K562 (cell line): ENCODE data around the gene SCRN2. TPM values are rescaled to one million over a fixed set of nuclear protein-coding genes. Genes with fewer than 3 reads are reported as not detected.
A peak's percentile ranks its signal among the peaks of the same experiment; 100 is the strongest.

Source experiments
- EGR1 ChIP-seq: fragments of 450-650 bp; conservative IDR thresholded peaks from 2 replicates; pipeline ENCODE4 v1.6.1; 2017; ENCODE audit warnings: mild to moderate bottlenecking
- EP400 ChIP-seq: fragments of 450-650 bp; IDR thresholded peaks from 2 replicates; pipeline ENCODE4 v1.6.1; 2017; ENCODE audit warnings: antibody characterized with exemption, mild to moderate bottlenecking, moderate library complexity
- HDAC1 ChIP-seq, 2 experiments: fragments of 450-650 bp; IDR thresholded peaks; 2 replicates each; pipeline ENCODE4 v1.6.1; 2016 to 2017; ENCODE audit warnings: inconsistent platforms in 1 of 2, mild to moderate bottlenecking in 1 of 2, moderate library complexity in 1 of 2
- JUN ChIP-seq, 2 experiments: sonication (generic) in 1 of 2; formaldehyde crosslinking in 1 of 2; IDR thresholded peaks; 2 replicates each; pipeline versions ENCODE4 v1.6.1 to v1.8.0; 2012 to 2022; ENCODE audit warnings: borderline replicate concordance in 2 of 2, mild to moderate bottlenecking in 2 of 2, improper control_type of control experiment in 1 of 2, low read depth in 1 of 2, low read length in 1 of 2, missing genetic modification reagents in 1 of 2
- NR2C1 ChIP-seq, 2 experiments: fragments of 450-650 bp; IDR thresholded peaks; 2 replicates each; pipeline ENCODE4 v1.6.1; 2017; ENCODE audit warnings: mild to moderate bottlenecking in 2 of 2, antibody characterized with exemption in 1 of 2, inconsistent platforms in 1 of 2, missing compliant biosample characterization in 1 of 2, missing genetic modification characterization in 1 of 2
- NR4A1 ChIP-seq, 2 experiments: fragments of 250-450 bp in 1 of 2; fragments of 450-650 bp in 1 of 2; sonication (Bioruptor Pico) in 1 of 2; IDR thresholded peaks; 2 replicates each; pipeline versions ENCODE4 v1.4.0 to v1.6.1; 2016 to 2020; ENCODE audit warnings: mild to moderate bottlenecking in 2 of 2, missing compliant biosample characterization in 1 of 2, missing genetic modification characterization in 1 of 2, moderate library complexity in 1 of 2
- SIN3B ChIP-seq: fragments of 450-650 bp; IDR thresholded peaks from 2 replicates; pipeline ENCODE4 v1.6.1; 2017; ENCODE audit warnings: low read depth, mild to moderate bottlenecking, moderate library complexity
- SRF ChIP-seq, 2 experiments: fragments of 250-450, 450-650 bp in 1 of 2; sonication (Bioruptor Pico) in 1 of 2; sonication (generic) in 1 of 2; formaldehyde crosslinking; IDR thresholded peaks; 2 replicates each; pipeline versions ENCODE4 v1.5.0 to v1.5.1; 2020 to 2022; ENCODE audit warnings: mild to moderate bottlenecking in 1 of 2, missing genetic modification reagents in 1 of 2
- SUPT5H ChIP-seq: fragments of 450-650 bp; IDR thresholded peaks from 2 replicates; pipeline ENCODE4 v1.6.1; 2016
- TCF3 ChIP-seq: sonication (generic); formaldehyde crosslinking; IDR thresholded peaks from 2 replicates; pipeline ENCODE4 v1.4.0; 2020; ENCODE audit warnings: mild to moderate bottlenecking, missing genetic modification reagents
- THAP7 ChIP-seq: fragments of 250-450 bp; sonication (Bioruptor Pico); IDR thresholded peaks from 2 replicates; pipeline ENCODE4 v1.5.0; 2021
- USF2 ChIP-seq: sonication (generic); formaldehyde crosslinking; IDR thresholded peaks from 2 replicates; pipeline ENCODE4 v1.5.0; 2020; ENCODE audit warnings: missing genetic modification reagents
- ZBTB26 ChIP-seq: fragments of 450-650 bp; formaldehyde crosslinking; IDR thresholded peaks from 2 replicates; pipeline ENCODE4 v1.4.0; 2022; ENCODE audit warnings: missing genetic modification characterization
- ZNF217 ChIP-seq: sonication (generic); formaldehyde crosslinking; IDR thresholded peaks from 2 replicates; pipeline ENCODE4 v1.8.0; 2022; ENCODE audit warnings: mild to moderate bottlenecking, missing genetic modification reagents
- ZNF324 ChIP-seq: fragments of 250-450 bp; sonication (Bioruptor Pico); IDR thresholded peaks from 2 replicates; pipeline ENCODE4 v1.4.0; 2020; ENCODE audit warnings: mild to moderate bottlenecking
- ZNF592 ChIP-seq: fragments of 450-650 bp; IDR thresholded peaks from 2 replicates; pipeline ENCODE4 v1.6.1; 2017; ENCODE audit warnings: antibody characterized with exemption, mild to moderate bottlenecking
- ZNF717 ChIP-seq: fragments of 250-450 bp; sonication (Bioruptor Pico); IDR thresholded peaks from 2 replicates; pipeline ENCODE4 v1.5.0; 2021
- ZNF75A ChIP-seq: fragments of 450-650 bp; formaldehyde crosslinking; IDR thresholded peaks from 2 replicates; pipeline ENCODE4 v1.4.0; 2020; ENCODE audit warnings: mild to moderate bottlenecking
- polyA plus RNA-seq, 8 experiments: library from polyadenylated mRNA; depleted of rRNA in 4 of 8; stranded (reverse) in 5 of 8; unstranded in 3 of 8; fragments of >200 nt; fragmentation: Nextera tagmentation in 2 of 8; fragmentation: Illumina TruSeq in 1 of 8; extraction: Ambion mirVana in 2 of 8; extraction: Trizol in 1 of 8; gene quantifications; 2 replicates each; pipeline versions ENCODE4 v1.2.1 to v1.2.3, GENCODE V29; 2011 to 2014; ENCODE audit warnings: inconsistent platforms in 1 of 8, missing spikeins in 1 of 8
- total RNA-seq, 7 experiments: library from RNA; depleted of rRNA in 6 of 7; stranded (reverse); fragments of >200 nt in 6 of 7; fragmentation: Illumina TruSeq in 2 of 7; extraction: Trizol in 2 of 7; gene quantifications; 2 replicates each; pipeline versions ENCODE4 v1.2.1 to v1.2.3, GENCODE V29; 2011 to 2021; ENCODE audit warnings: low replicate concordance in 1 of 7
- TF ChIP-seq, protein P1 (sequence below): fragments of 450-650 bp; conservative IDR thresholded peaks from 2 replicates; pipeline ENCODE4 v1.6.1; 2016; ENCODE audit warnings: missing genetic modification characterization, low read depth, mild to moderate bottlenecking, missing compliant biosample characterization, moderate library complexity

The SCRN2 gene
- total and polyA plus RNA-seq, 9 of the 15 experiments (the other 6 are each of a cell fraction or from before 2014, with no cell fraction given) = 0.25 to 32.9 (median 13.6) TPM

GRCh38 chr17:47840742-47841487 is at the start of gene SCRN2 (continued):
- TF ChIP-seq ZNF592 (peak; percentile 88), THAP7 (no peak), SIN3B (no peak), TCF3 (CRISPR knock-in tag) (no peak; the same call in 1 of the 2 replicates), SRF (CRISPR knock-in tag; IDR thresholded peaks at IDR 0.05) (peak in 1 of 2 experiments; percentile 64; a peak in 2 of 4 replicates), ZNF324 (no peak), EP400 (peak; percentile 74), ZNF75A (no peak), JUN (IDR thresholded peaks at IDR 0.05; ENCODE audit: borderline replicate concordance, low read depth, low read length) (no peak), JUN (CRISPR knock-in tag; IDR thresholded peaks at IDR 0.05; ENCODE audit: borderline replicate concordance) (no peak), NR2C1 (IDR thresholded peaks at IDR 0.05) (peak; percentile 95), NR2C1 (tag; IDR thresholded peaks at IDR 0.05) (peak; percentile 94), ZNF217 (no peak), EGR1 (peak; percentile 69), NR4A1 (CRISPR knock-in tag; IDR thresholded peaks at IDR 0.05) (no peak), NR4A1 (tag; IDR thresholded peaks at IDR 0.05) (peak; percentile 55; the same call in 1 of the 2 replicates), HDAC1 (IDR thresholded peaks at IDR 0.05) (peak in 1 of 2 experiments; percentile 84; a peak in 2 of 4 replicates), ZNF717 (CRISPR knock-in tag) (no peak), SUPT5H (peak; percentile 75), ZBTB26 (CRISPR knock-in tag) (no peak), USF2 (CRISPR knock-in tag) (peak; percentile 48)
- TF ChIP-seq, protein P1, sequence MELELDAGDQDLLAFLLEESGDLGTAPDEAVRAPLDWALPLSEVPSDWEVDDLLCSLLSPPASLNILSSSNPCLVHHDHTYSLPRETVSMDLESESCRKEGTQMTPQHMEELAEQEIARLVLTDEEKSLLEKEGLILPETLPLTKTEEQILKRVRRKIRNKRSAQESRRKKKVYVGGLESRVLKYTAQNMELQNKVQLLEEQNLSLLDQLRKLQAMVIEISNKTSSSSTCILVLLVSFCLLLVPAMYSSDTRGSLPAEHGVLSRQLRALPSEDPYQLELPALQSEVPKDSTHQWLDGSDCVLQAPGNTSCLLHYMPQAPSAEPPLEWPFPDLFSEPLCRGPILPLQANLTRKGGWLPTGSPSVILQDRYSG (tag) = no peak
